Measurements from ENCODE around the gene MINDY4B.

The MINDY4B gene

DNA sequence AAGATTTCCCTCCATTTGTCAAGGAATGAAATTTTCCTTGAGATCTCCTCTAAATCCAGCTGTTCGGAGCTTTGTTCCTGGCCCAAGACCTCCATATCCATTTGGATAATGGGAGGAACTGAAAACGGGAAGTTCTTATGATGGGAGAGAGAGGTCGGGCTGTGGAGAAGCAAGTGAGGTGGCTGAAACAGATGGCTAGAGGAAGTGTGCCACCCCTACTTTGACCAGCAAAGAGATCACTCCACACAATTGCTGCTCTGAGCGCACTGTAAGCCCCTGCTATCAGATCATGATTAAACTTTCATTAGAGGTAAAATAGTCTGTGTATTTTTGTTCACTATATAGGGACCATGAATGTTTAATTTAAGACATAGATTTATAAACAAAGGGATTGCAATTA is at the start of gene MINDY4B:
MINDY4B (minus strand) TSS at position 101 of the 400 bp plus-strand sequence; CDS start at position 101, 0 bp downstream.
- H3K36me3 ChIP-seq (ENCODE audit: control insufficient read depth, insufficient read depth, low read length) = no peaks in the 10 kb centered on the region
- no peak within 1 kb of the TSS for H3K4me3 ChIP-seq (replicated peaks; ENCODE audit: low read depth, low read length)
- TF ChIP-seq, protein P1, sequence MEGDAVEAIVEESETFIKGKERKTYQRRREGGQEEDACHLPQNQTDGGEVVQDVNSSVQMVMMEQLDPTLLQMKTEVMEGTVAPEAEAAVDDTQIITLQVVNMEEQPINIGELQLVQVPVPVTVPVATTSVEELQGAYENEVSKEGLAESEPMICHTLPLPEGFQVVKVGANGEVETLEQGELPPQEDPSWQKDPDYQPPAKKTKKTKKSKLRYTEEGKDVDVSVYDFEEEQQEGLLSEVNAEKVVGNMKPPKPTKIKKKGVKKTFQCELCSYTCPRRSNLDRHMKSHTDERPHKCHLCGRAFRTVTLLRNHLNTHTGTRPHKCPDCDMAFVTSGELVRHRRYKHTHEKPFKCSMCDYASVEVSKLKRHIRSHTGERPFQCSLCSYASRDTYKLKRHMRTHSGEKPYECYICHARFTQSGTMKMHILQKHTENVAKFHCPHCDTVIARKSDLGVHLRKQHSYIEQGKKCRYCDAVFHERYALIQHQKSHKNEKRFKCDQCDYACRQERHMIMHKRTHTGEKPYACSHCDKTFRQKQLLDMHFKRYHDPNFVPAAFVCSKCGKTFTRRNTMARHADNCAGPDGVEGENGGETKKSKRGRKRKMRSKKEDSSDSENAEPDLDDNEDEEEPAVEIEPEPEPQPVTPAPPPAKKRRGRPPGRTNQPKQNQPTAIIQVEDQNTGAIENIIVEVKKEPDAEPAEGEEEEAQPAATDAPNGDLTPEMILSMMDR (IDR thresholded peaks at IDR 0.05; ENCODE audit: insufficient read depth, low read length, poor library complexity, severe bottlenecking) = no peak
- H3K27me3 ChIP-seq (replicated peaks; ENCODE audit: control insufficient read depth, insufficient read depth, low read length) = peaks cover 3% of the 10 kb centered on the region
- no peak for DNase-seq (ENCODE audit: extremely low read depth, insufficient read length)

DNA sequence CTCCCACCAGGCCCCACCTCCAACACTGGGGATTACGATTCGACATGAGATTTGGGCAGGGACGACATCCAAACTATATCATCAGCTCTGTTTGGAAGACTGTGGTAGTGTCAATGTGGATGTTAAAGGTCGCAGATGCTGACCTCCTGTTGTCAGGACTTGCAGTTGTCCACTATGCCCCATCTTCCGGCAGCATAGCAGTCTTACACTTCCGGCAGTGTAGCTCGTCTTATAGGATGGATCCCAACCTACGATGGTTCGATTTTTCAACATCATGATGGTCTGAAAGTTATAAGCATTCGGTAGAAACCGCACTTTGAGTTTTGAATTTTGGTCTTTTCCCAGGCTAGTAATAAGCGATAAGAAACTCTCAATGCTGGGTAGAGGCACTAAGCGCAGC is 46.7 kb upstream of the MINDY4B start:
- Histone ChIP-seq H3K36me3 (ENCODE audit: control insufficient read depth, insufficient read depth, low read length) (no peaks in the 10 kb centered on the region), H3K4me3 (replicated peaks; ENCODE audit: low read depth, low read length) (no peak overlapping the region), H3K27me3 (replicated peaks; ENCODE audit: control insufficient read depth, insufficient read depth, low read length) (no peaks in the 10 kb centered on the region)
- no peak for DNase-seq (ENCODE audit: extremely low read depth, insufficient read length)
- TF ChIP-seq, protein P1 (IDR thresholded peaks at IDR 0.05; ENCODE audit: insufficient read depth, low read length, poor library complexity, severe bottlenecking) = no peak

DNA sequence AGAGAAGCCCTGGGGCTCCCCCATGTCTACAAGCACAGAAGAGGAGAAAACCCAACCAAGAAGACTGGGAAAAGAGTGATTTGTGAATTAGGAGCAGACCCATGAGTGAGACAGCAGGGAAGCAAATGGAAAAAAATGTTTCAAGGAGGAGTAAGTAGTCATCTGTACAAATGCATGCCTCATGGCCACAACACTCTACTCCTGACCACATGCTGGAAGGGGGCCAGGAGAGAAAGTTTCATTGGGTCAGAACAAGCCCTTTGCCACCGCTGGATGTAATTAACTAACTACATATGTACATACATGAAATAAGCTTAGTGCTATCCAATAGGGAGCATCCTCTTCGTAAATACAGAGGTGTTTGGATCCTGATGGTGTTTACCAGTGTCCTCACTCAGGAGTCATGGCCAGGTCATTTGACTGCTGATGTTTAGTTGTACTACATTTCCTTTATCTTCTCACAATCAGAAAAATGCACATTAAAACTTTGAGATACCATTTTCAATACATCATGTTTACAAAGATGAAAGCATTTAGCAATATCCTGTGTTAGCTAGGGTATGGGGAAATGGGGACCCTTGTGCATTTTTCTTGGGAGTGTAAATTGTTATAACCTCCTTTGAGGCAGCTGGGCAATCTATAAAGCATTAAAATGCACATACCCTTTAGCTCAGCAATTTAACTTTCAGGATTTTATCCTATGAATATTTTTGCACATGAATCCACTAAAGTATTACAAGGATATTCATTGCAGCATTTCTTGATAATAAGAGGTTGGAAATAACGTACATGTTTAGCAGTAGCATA is 40.2 kb upstream of the MINDY4B start:
- no peak for DNase-seq (ENCODE audit: extremely low read depth, insufficient read length)
- TF ChIP-seq, protein P1 (IDR thresholded peaks at IDR 0.05; ENCODE audit: insufficient read depth, low read length, poor library complexity, severe bottlenecking) = no peak
- Histone ChIP-seq H3K27me3 (replicated peaks; ENCODE audit: control insufficient read depth, insufficient read depth, low read length) (no peaks in the 10 kb centered on the region; the same call in 1 of the 2 replicates), H3K4me3 (replicated peaks; ENCODE audit: low read depth, low read length) (no peak overlapping the region), H3K36me3 (ENCODE audit: control insufficient read depth, insufficient read depth, low read length) (no peaks in the 10 kb centered on the region)

DNA sequence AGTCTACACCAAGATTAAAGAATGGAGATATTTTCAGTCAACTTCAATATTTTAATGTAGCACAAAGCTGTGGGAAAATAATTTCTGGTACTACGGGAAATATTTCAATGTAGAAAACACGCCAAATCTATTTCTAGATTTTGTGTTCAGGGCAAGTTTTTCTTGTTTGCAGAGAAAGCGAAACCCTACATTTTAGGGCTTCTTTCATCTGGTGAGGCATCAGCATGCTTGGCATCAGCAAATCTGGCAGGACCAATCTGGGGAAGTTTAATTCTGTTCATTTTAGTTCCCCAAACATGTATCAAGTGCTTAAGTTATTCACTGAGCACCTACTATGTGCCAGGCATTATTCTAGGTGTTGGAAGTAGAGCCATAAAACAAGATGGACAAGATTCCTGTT is 37.0 kb upstream of the MINDY4B start:
- TF ChIP-seq, protein P1 (IDR thresholded peaks at IDR 0.05; ENCODE audit: insufficient read depth, low read length, poor library complexity, severe bottlenecking) = no peak
- H3K4me3 ChIP-seq (replicated peaks; ENCODE audit: low read depth, low read length) = no peak overlapping the region
- DNase-seq (ENCODE audit: extremely low read depth, insufficient read length) = no peak
- H3K27me3 ChIP-seq (replicated peaks; ENCODE audit: control insufficient read depth, insufficient read depth, low read length) = no peaks in the 10 kb centered on the region; the same call in 1 of the 2 replicates
- H3K36me3 ChIP-seq (ENCODE audit: control insufficient read depth, insufficient read depth, low read length) = no peaks in the 10 kb centered on the region

DNA sequence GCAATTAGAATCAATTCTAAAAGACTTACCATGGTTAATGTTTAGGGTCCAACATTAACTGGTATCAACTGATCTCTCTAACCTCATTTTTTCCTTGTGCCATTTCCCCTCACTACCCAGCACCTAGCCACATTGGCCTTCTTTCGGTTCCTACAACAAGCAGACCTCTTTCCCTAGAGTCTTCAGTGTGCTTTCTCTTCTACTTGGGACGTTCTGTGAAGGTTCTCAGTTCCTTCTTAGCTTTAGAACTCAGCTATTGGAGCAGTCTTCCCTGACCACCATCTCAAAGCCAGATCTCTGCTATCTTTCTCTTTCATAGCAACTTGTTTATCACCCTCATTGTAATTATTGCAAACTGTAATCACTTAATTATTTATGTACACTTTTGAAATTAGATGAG is 31.5 kb upstream of the MINDY4B start:
- Histone ChIP-seq H3K27me3 (replicated peaks; ENCODE audit: control insufficient read depth, insufficient read depth, low read length) (no peaks in the 10 kb centered on the region; the same call in 1 of the 2 replicates), H3K4me3 (replicated peaks; ENCODE audit: low read depth, low read length) (no peak overlapping the region), H3K36me3 (ENCODE audit: control insufficient read depth, insufficient read depth, low read length) (no peaks in the 10 kb centered on the region)
- no peak for DNase-seq (ENCODE audit: extremely low read depth, insufficient read length)
- TF ChIP-seq, protein P1 (IDR thresholded peaks at IDR 0.05; ENCODE audit: insufficient read depth, low read length, poor library complexity, severe bottlenecking) = no peak

Measured in GM06990 (cell line).